GM18867 (cell line): Measurements from ENCODE around the gene STAB1.

Experiments
- ATAC-seq: cut with Tn5 transposase; IDR thresholded peaks from one replicate; pipeline ENCODE4 v1.9.1; 2021; ENCODE audit warnings: mild to moderate bottlenecking, moderate library complexity; ENCODE audit not compliant: unreplicated experiment

STAB1 gene

GRCh38 chr3:52561028-52561747, 66.0 kb downstream of the STAB1 start:
- no peak for ATAC-seq

GRCh38 chr3:52563984-52564383, 68.8 kb downstream of the STAB1 start:
- ATAC-seq = no peak

- ATAC-seq = no peak
These were observed 72.9 kb downstream of the STAB1 start for GRCh38 chr3:52568069-52568468.

- ATAC-seq = no peak
These were observed 74.9 kb downstream of the STAB1 start for GRCh38 chr3:52570076-52570475.

GRCh38 chr3:52572221-52572620, 77.1 kb downstream of the STAB1 start:
- ATAC-seq = no peak
